A673 (cell line): Measurements from ENCODE around the gene RGS17. TPM values are rescaled to one million over a fixed set of nuclear protein-coding genes. Genes with fewer than 3 reads are reported as not detected.
"Not testable (repeated sequence)": the region's sequence is repeated elsewhere in the genome, so short reads cannot be mapped to it uniquely, and the experiment has no call there.

Experiments used
- BruUV-seq: library from RNA; stranded (reverse); fragments of 400-500 nt; replicated peaks from 2 replicates; lab custom pipeline; 2021; lab: Mats Ljungman, UMichigan
- CTCF ChIA-PET: fragments of 300-600 bp; sonication (Branson Sonifier 250); formaldehyde crosslinking; loops from one replicate; lab custom pipeline; 2022; ENCODE audit warnings: antibody characterized with exemption; lab: Charles Lee
- POLR2A ChIA-PET: fragments of 300-600 bp; sonication (Branson Sonifier 250); formaldehyde crosslinking; loops from one replicate; lab custom pipeline; 2022; ENCODE audit warnings: antibody characterized with exemption; ENCODE audit not compliant: low non-redundant PET; lab: Charles Lee
- DNase-seq: peaks from one replicate; pipeline ENCODE4 v3.0.0-alpha.2; 2015; ENCODE audit warnings: low spot score
- H3K27ac ChIP-seq: fragments of 200-600 bp; sonication (generic); 2 replicates; pipeline ENCODE4 v1.5.1; 2016; ENCODE audit warnings: mixed run types, low read depth, mild to moderate bottlenecking, mixed read lengths, antibody characterized with exemption, low read length; ENCODE audit not compliant: poor library complexity, severe bottlenecking
- H3K27me3 ChIP-seq: fragments of 200-600 bp; sonication (generic); replicated peaks from 2 replicates; pipeline ENCODE4 v1.6.1; 2017; ENCODE audit warnings: mixed run types, low read depth, mild to moderate bottlenecking, mixed read lengths, antibody characterized with exemption, low read length; ENCODE audit not compliant: insufficient read depth, poor library complexity
- H3K36me3 ChIP-seq: fragments of 200-600 bp; sonication (generic); 2 replicates; pipeline ENCODE4 v1.6.1; 2016; ENCODE audit warnings: mixed run types, mild to moderate bottlenecking, mixed read lengths, antibody characterized with exemption, low read length; ENCODE audit not compliant: insufficient read depth, poor library complexity, severe bottlenecking
- H3K4me1 ChIP-seq: fragments of 200-600 bp; sonication (generic); 2 replicates; pipeline ENCODE4 v1.6.1; 2017; ENCODE audit warnings: mixed run types, mild to moderate bottlenecking, mixed read lengths, antibody characterized with exemption, low read length; ENCODE audit not compliant: insufficient read depth, poor library complexity, severe bottlenecking
- H3K4me3 ChIP-seq: fragments of 200-600 bp; sonication (generic); 2 replicates; pipeline ENCODE4 v1.5.1; 2016; ENCODE audit warnings: low read depth, mixed run types, mild to moderate bottlenecking, mixed read lengths, low read length; ENCODE audit not compliant: poor library complexity, severe bottlenecking
- H3K9me3 ChIP-seq: fragments of 200-600 bp; sonication (generic); 2 replicates; pipeline ENCODE4 v1.6.1; 2016; ENCODE audit warnings: mixed run types, low read depth, mild to moderate bottlenecking, mixed read lengths, antibody characterized with exemption, low read length; ENCODE audit not compliant: poor library complexity, severe bottlenecking
- EZH2 ChIP-seq: fragments of 200-600 bp; sonication (generic); IDR thresholded peaks from 2 replicates; pipeline ENCODE4 v1.6.1; 2017; ENCODE audit warnings: borderline replicate concordance, low read depth, mild to moderate bottlenecking, mixed read lengths, antibody characterized with exemption, low read length; ENCODE audit not compliant: poor library complexity, severe bottlenecking
- intact Hi-C: fragments of 100-400 bp; cut with micrococcal nuclease; formaldehyde crosslinking; loops from one replicate; pipeline ENCODE4 v1.10.0; 2022; ENCODE audit not compliant: unreplicated experiment
- total RNA-seq: library from RNA; stranded (reverse); gene quantifications from 2 replicates; pipeline ENCODE4 v1.2.3, GENCODE V29; 2021
- TF ChIP-seq, protein P1 (sequence below): fragments of 300-800, 200-600 bp; sonication (generic); conservative IDR thresholded peaks from 2 replicates; pipeline ENCODE4 v1.5.1; 2017; ENCODE audit warnings: low read depth, mild to moderate bottlenecking, antibody characterized with exemption, low read length, moderate library complexity, mixed read lengths

Gene RGS17
- total RNA-seq, 1 experiment from 2014 or later: 2.4 TPM

DNA sequence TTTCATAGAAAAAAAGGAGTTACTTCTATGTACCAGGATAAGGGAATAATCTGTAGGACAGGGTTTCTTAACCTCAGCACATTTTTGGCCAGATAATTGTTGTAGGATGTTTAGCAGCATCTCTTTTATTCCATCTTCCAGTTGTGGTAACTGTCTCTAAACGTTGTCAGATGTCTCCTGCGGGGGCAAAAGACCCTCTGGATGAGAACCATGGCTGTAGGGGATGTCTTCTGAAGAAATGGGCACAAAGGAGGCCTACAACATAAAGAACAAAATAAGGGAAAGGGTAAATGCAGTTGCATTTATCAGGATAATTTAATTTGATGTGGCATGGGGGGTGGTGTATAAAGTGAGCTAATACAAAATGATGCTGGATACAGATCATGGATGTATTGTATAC, 144.1 kb downstream of the RGS17 start:
- ChIA-PET POLR2A (no interaction called here), CTCF (no interaction called here)
- no peak for DNase-seq
- H3K4me1 ChIP-seq: peaks cover 2% of the 10 kb centered on the region
- peaks cover 42% of the 10 kb centered on the region for H3K36me3 ChIP-seq
- intact Hi-C loops: no loop called here
- no peaks in the 10 kb centered on the region for H3K27me3 ChIP-seq
- no peak overlapping the region for H3K4me3 ChIP-seq
- no peaks in the 10 kb centered on the region for H3K9me3 ChIP-seq
- no peak overlapping the region for H3K27ac ChIP-seq
- TF ChIP-seq, protein P1, sequence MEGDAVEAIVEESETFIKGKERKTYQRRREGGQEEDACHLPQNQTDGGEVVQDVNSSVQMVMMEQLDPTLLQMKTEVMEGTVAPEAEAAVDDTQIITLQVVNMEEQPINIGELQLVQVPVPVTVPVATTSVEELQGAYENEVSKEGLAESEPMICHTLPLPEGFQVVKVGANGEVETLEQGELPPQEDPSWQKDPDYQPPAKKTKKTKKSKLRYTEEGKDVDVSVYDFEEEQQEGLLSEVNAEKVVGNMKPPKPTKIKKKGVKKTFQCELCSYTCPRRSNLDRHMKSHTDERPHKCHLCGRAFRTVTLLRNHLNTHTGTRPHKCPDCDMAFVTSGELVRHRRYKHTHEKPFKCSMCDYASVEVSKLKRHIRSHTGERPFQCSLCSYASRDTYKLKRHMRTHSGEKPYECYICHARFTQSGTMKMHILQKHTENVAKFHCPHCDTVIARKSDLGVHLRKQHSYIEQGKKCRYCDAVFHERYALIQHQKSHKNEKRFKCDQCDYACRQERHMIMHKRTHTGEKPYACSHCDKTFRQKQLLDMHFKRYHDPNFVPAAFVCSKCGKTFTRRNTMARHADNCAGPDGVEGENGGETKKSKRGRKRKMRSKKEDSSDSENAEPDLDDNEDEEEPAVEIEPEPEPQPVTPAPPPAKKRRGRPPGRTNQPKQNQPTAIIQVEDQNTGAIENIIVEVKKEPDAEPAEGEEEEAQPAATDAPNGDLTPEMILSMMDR: no peak
- TF ChIP-seq EZH2: no peak
- BruUV-seq: no TSS peak

GRCh38 chr6:152985300-152985699, 145.8 kb downstream of the RGS17 start:
- intact Hi-C loops, CTCF ChIA-PET, H3K9me3 ChIP-seq, H3K27me3 ChIP-seq, DNase-seq, H3K4me1 ChIP-seq, POLR2A ChIA-PET, BruUV-seq: not testable (repeated sequence)
- Histone ChIP-seq H3K4me3 (peak overlapping the region; percentile 95), H3K36me3 (peaks cover 28% of the 10 kb centered on the region), H3K27ac (peak overlapping the region; percentile 94)

GRCh38 chr6:152984513-152984872, 146.6 kb downstream of the RGS17 start:
- intact Hi-C loops: no loop called here
- Histone ChIP-seq H3K4me1 (peaks cover 10% of the 10 kb centered on the region), H3K36me3 (peaks cover 29% of the 10 kb centered on the region), H3K27me3 (no peaks in the 10 kb centered on the region), H3K9me3 (no peaks in the 10 kb centered on the region), H3K27ac (peak overlapping the region; percentile 94), H3K4me3 (peak overlapping the region; percentile 95)
- ChIA-PET CTCF (no interaction called here), POLR2A (no interaction called here)
- DNase-seq: no peak
- no TSS peak for BruUV-seq
- TF ChIP-seq, protein P1: no peak
- no peak for TF ChIP-seq EZH2
